H1 (cell line): ENCODE measurements around the gene ELP5.

Experiments used
- CHD1 ChIP-seq: IDR thresholded peaks from 2 replicates; pipeline ENCODE4 v1.6.1; 2012; ENCODE audit warnings: low read depth, low read length, improper control_type of control experiment
- CTCF ChIP-seq, 3 experiments: IDR thresholded peaks; 1 replicate in 2 of 3; 2 replicates in 1 of 3; pipeline versions ENCODE4 v1.5.1 to v1.6.1; 2011; ENCODE audit warnings: low read length in 3 of 3, mild to moderate bottlenecking in 3 of 3, inconsistent platforms in 2 of 3, low read depth in 1 of 3, moderate library complexity in 1 of 3; ENCODE audit not compliant: insufficient read depth in 1 of 3; ENCODE audit errors: control extremely low read depth in 1 of 3
- EP300 ChIP-seq, 2 experiments: IDR thresholded peaks; 1 replicate in 1 of 2; 2 replicates in 1 of 2; pipeline ENCODE4 v1.6.1; 2011 to 2012; ENCODE audit warnings: low read depth in 2 of 2, low read length in 2 of 2, mild to moderate bottlenecking in 2 of 2, borderline replicate concordance in 1 of 2, inconsistent platforms in 1 of 2, moderate library complexity in 1 of 2
- POLR2AphosphoS5 ChIP-seq: IDR thresholded peaks from 2 replicates; pipeline ENCODE4 v1.6.1; 2011; ENCODE audit warnings: low read depth, low read length
- TAF1 ChIP-seq: IDR thresholded peaks from 2 replicates; pipeline ENCODE4 v1.6.1; 2011; ENCODE audit warnings: mild to moderate bottlenecking, low read depth, low read length
- YY1 ChIP-seq: IDR thresholded peaks from 2 replicates; pipeline ENCODE4 v1.6.1; 2011; ENCODE audit warnings: low read depth, mild to moderate bottlenecking, low read length

- TF ChIP-seq EP300 (IDR thresholded peaks at IDR 0.05; ENCODE audit: borderline replicate concordance in 1 of 2, low read depth in 2 of 2, low read length in 2 of 2) (no peak), POLR2AphosphoS5 (no peak; the same call in 1 of the 2 replicates), CTCF (IDR thresholded peaks at IDR 0.05; ENCODE audit: control extremely low read depth in 1 of 3, insufficient read depth in 1 of 3, low read depth in 1 of 3, low read length in 3 of 3) (no peak), TAF1 (peak; percentile 85), YY1 (peak; percentile 96), CHD1 (no peak)
Observed at GRCh38 chr17:7251661-7252175, 297 bp upstream of the ELP5 start, which contains the start of gene CTDNEP1.
